Measurements from ENCODE around the gene RBM23.
"Not testable (repeated sequence)": the region's sequence is repeated elsewhere in the genome, so short reads cannot be mapped to it uniquely, and the experiment has no call there.

RBM23 gene

GRCh38 chr14:22918804-22919600, at the start of gene RBM23:
Gene RBM23, minus strand, starts transcription at chr14:22919149.
- DNase-seq = peak; percentile 100

- DNase-seq = no peak
These were observed 47.9 kb upstream of the RBM23 start for GRCh38 chr14:22966783-22967269.

GRCh38 chr14:22965916-22966782, 47.2 kb upstream of the RBM23 start:
- DNase-seq = not testable (repeated sequence)

- no peak for DNase-seq
These were observed 43.2 kb upstream of the RBM23 start for GRCh38 chr14:22962061-22962676.

- DNase-seq = no peak
These were observed 37.0 kb upstream of the RBM23 start for GRCh38 chr14:22955702-22956569.

GRCh38 chr14:22952418-22952817, 33.5 kb upstream of the RBM23 start:
- DNase-seq = no peak

GRCh38 chr14:22951795-22952194, 32.8 kb upstream of the RBM23 start:
- DNase-seq = not testable (repeated sequence)

- no peak for DNase-seq
These were observed 26.7 kb upstream of the RBM23 start for GRCh38 chr14:22945642-22946041.

- DNase-seq = peak; percentile 76
These were observed 20.7 kb upstream of the RBM23 start for GRCh38 chr14:22939684-22940083.

GRCh38 chr14:22935156-22935555, 16.2 kb upstream of the RBM23 start:
- no peak for DNase-seq

GRCh38 chr14:22932146-22932545, 13.2 kb upstream of the RBM23 start:
- no peak for DNase-seq

GRCh38 chr14:22929961-22930364, 11.0 kb upstream of the RBM23 start:
- DNase-seq = no peak

- peak; percentile 100 for DNase-seq
These were observed 10.4 kb upstream of the RBM23 start, which contains the start of gene PRMT5 for GRCh38 chr14:22929104-22929960. Gene PRMT5, minus strand, starts transcription at chr14:22929376. Its CDS starts 15 bp downstream, at chr14:22929361.

- DNase-seq = no peak
These were observed 9.5 kb upstream of the RBM23 start for GRCh38 chr14:22928237-22929103.

- peak; percentile 47 for DNase-seq
These were observed 7.4 kb upstream of the RBM23 start for GRCh38 chr14:22926316-22926715.

GRCh38 chr14:22925513-22925912, 6.6 kb upstream of the RBM23 start:
- no peak for DNase-seq

GRCh38 chr14:22923746-22924145, 4.8 kb upstream of the RBM23 start:
- DNase-seq = no peak

GRCh38 chr14:22922294-22922693, 3.3 kb upstream of the RBM23 start:
- DNase-seq = no peak

- DNase-seq = no peak
These were observed 1.7 kb upstream of the RBM23 start for GRCh38 chr14:22920697-22921096.

GRCh38 chr14:22919601-22919921, 612 bp upstream of the RBM23 start:
- DNase-seq = no peak

Data from HCEC 1CT (cell line).